GM18951 (cell line): ENCODE data around the gene IRF9.

Experiments
- POLR2A ChIP-seq: IDR thresholded peaks from 4 replicates; pipeline ENCODE4 v1.6.1; 2011; ENCODE audit warnings: mild to moderate bottlenecking; ENCODE audit not compliant: insufficient read length, insufficient read depth; ENCODE audit errors: extremely low read depth
- in situ Hi-C: fragments of 300-500 bp; cut with MboI; formaldehyde crosslinking; loops from one replicate; pipeline ENCODE4 v1.12.0; 2022; ENCODE audit warnings: low sequenced_read_pairs, mixed read lengths, inconsistent platforms; ENCODE audit not compliant: unreplicated experiment

Gene IRF9

DNA sequence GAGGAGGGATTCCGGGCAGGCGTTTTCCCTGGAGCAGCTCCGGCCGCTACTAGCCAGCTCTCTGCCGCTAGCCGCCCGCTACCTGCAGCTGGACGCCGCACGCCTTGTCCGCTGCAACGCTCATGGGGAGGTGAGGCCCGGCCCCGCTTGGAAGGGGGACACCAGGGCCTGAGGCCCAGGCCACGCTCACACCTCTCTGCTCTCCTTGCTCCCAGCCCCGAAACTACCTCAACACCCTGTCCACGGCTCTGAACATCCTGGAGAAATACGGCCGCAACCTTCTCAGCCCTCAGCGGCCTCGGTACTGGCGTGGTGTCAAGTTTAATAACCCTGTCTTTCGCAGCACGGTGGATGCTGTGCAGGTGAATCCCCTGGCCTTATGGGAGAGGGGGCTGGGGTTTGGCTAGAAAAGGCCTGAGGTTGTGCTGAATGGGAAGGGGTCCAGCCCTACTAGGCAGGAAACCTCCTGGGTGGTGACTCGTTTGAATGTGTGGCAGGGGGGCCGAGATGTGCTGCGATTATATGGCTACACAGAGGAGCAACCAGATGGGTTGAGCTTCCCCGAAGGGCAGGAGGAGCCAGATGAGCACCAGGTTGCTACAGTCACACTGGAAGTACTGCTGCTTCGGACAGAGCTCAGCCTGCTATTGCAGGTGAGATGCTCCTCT is 13.2 kb upstream of the IRF9 start:
- no peak for TF ChIP-seq POLR2A
- in situ Hi-C loops: no loop called here

DNA sequence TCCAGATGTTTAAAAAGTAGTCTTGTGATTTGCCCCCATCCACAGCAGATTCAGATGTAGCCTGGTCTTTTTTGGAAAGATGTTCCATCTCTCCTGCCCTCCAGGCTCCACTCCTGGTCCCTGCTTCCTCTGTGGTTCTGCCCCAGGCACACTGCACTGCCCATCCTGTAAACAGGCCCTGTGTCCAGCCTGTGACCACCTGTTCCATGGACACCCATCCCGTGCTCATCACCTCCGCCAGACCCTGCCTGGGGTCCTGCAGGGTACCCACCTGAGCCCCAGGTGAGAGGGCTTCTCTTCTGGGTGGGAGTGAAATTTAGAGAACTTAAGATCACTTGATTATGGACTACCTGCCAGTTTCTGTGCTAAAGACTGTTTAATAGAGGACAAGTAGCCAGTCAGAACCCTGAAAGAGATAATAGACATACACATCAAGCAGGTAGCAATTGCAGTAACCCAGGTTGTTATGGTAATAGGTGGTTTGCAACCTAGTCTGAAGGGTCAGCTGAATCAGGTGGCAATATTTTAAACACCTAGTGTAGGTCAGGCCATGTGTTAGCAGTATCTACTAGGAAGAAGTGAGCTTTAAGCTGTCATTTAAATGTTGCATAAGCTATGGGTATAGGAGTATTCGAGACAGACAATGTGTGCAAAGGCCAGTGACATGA is 11.6 kb upstream of the IRF9 start:
- TF ChIP-seq POLR2A: no peak
- in situ Hi-C loops: no loop called here

DNA sequence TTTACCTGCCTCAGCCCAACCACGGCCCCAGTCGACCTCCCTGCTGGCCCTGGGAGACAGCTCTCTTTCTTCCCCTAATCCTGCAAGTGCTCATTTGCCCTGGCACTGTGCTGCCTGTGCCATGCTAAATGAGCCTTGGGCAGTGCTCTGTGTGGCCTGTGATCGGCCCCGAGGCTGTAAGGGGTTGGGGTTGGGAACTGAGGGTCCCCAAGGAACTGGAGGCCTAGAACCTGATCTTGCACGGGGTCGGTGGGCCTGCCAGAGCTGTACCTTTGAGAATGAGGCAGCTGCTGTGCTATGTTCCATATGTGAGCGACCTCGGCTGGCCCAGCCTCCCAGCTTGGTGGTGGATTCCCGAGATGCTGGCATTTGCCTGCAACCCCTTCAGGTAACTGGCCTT is 11.0 kb upstream of the IRF9 start:
- TF ChIP-seq POLR2A: no peak
- in situ Hi-C loops: no loop called here

DNA sequence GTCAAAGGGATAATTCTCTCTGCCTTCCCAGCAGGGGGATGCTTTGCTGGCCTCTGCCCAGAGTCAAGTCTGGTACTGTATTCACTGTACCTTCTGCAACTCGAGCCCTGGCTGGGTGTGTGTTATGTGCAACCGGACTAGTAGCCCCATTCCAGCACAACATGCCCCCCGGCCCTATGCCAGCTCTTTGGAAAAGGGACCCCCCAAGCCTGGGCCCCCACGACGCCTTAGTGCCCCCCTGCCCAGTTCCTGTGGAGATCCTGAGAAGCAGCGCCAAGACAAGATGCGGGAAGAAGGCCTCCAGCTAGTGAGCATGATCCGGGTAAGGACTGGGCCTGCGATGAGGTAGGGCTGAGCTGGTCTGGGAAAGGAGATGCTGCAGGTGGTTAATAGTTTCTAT is 10.5 kb upstream of the IRF9 start:
- in situ Hi-C loops: no loop called here
- no peak for TF ChIP-seq POLR2A

DNA sequence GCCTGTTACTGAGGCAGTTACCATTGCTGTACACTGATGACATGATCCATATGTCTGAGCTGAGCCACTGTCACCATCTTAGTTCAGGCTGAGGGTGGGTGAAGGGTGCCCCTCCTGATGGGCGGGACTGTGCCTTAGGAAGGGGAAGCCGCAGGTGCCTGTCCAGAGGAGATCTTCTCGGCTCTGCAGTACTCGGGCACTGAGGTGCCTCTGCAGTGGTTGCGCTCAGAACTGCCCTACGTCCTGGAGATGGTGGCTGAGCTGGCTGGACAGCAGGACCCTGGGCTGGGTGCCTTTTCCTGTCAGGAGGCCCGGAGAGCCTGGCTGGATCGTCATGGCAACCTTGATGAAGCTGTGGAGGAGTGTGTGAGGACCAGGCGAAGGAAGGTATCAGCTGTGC is 10.1 kb upstream of the IRF9 start:
- in situ Hi-C loops: no loop called here
- no peak for TF ChIP-seq POLR2A

DNA sequence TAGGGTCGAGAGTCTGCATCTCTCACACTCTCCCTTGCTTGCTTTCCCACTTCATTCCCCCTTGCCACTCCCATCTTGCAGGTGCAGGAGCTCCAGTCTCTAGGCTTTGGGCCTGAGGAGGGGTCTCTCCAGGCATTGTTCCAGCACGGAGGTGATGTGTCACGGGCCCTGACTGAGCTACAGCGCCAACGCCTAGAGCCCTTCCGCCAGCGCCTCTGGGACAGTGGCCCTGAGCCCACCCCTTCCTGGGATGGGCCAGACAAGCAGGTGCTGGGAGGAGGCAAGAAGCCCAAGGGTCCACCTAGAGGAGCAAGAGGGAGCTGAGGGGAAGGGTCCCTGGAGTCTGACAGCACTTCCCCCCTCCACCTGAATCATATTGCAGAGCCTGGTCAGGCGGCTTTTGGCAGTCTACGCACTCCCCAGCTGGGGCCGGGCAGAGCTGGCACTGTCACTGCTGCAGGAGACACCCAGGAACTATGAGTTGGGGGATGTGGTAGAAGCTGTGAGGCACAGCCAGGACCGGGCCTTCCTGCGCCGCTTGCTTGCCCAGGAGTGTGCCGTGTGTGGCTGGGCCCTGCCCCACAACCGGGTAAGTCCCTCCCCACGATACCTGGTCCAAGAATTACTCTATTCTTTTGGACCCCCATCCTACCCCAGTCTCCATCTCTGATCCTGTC is 9.5 kb upstream of the IRF9 start:
- no peak for TF ChIP-seq POLR2A
- in situ Hi-C loops: no loop called here

DNA sequence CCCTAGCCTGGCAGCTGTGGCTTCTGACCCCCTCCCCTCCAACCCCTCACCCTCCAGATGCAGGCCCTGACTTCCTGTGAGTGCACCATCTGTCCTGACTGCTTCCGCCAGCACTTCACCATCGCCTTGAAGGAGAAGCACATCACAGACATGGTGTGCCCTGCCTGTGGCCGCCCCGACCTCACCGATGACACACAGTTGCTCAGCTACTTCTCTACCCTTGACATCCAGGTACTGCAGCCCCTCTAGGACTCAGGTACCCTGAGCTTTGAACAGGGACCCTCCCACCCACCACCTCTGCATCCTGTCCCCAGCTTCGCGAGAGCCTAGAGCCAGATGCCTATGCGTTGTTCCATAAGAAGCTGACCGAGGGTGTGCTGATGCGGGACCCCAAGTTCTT is 6.0 kb upstream of the IRF9 start:
- in situ Hi-C loops: no loop called here
- TF ChIP-seq POLR2A: no peak

DNA sequence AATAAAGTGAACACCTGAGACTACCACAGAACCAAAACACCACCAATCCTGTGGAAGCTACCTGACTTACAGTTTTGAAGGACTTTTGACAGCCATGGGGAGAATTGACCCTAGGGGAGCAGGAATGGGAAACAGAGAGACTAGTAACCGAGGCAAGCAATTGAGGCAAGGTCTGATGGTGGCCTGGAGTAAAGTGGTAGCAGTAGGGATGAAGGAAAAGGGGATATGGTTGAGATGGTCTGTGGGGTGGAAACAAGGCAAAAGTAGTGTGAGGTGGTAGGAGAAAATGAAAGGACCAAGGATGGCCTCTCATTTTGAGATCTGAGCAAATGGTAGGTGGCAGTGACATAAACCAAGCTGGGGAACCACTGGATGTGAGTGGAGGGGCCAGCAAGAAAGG is 4.2 kb upstream of the IRF9 start:
- TF ChIP-seq POLR2A: no peak
- in situ Hi-C loops: no loop called here

DNA sequence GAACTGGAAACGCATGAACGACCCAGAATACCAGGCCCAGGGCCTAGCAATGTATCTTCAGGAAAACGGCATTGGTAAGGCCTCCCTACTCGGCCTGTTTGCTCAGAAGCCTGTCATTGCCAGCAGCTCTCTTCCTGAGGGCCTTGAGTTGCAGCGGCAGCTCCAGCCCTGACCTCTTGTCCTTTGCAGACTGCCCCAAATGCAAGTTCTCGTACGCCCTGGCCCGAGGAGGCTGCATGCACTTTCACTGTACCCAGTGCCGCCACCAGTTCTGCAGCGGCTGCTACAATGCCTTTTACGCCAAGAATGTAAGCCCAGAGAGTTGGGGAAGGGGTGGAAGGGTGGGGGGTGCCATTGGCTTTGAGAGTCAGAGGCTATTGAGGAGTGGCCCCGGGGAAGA is 3.7 kb upstream of the IRF9 start:
- in situ Hi-C loops: no loop called here
- TF ChIP-seq POLR2A: no peak

DNA sequence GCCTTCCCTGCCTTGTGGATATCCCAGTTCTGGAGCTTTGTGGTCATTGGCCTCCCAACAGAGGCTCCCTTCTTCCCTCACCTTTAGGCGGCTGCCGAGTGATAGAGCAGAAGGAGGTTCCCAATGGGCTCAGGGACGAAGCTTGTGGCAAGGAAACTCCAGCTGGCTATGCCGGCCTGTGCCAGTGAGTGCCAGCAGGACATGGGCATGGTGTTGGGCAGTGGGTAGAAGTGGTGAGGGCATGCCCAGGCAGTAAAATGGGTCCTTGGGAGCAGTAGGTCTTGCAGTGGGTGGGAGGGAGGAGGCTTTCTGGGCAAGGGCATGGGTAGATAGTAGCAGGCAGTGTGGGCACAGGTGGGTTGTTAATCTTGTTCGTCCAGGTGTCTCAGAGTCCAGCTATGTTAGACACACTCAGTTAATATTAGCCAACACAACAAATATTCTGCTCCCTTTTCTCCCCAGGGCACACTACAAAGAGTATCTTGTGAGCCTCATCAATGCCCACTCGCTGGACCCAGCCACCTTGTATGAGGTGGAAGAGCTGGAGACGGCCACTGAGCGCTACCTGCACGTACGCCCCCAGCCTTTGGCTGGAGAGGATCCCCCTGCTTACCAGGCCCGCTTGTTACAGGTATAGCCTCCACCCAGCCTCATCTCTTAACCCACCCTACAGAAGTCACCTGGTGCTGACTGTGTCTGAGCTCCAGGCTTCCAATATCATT is 1.1 kb upstream of the IRF9 start:
- in situ Hi-C loops: no loop called here
- no peak for TF ChIP-seq POLR2A

DNA sequence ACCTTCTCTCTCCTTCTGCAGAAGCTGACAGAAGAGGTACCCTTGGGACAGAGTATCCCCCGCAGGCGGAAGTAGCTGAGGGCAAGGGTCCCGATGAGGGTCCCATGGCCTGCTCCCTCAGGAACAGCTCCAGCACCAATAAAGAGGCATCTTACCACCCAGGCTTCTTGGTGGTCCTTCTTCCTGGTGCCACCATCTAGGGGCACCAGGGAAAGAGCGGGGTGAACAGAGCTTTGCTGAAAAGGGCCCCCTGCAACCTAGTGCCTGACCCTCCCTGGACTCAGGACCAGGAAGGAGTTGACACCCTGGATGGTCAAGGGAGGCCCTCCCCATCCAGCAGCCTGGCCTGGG is 591 bp upstream of the IRF9 start:
- in situ Hi-C loops: no loop called here
- TF ChIP-seq POLR2A: no peak

DNA sequence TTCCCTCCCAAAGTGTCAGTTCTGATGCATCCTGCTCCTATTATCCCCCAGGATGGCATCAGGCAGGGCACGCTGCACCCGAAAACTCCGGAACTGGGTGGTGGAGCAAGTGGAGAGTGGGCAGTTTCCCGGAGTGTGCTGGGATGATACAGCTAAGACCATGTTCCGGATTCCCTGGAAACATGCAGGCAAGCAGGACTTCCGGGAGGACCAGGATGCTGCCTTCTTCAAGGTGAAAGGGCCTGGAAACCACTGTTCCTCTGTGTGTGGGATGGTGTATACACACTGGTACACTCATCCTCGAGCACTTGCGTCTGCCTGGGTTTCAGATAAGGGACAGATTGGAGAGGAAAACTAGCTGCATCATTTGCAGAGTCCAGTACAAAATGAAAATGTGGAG is 1.0 kb downstream of the IRF9 start:
- no peak for TF ChIP-seq POLR2A
- in situ Hi-C loops: no loop called here

DNA sequence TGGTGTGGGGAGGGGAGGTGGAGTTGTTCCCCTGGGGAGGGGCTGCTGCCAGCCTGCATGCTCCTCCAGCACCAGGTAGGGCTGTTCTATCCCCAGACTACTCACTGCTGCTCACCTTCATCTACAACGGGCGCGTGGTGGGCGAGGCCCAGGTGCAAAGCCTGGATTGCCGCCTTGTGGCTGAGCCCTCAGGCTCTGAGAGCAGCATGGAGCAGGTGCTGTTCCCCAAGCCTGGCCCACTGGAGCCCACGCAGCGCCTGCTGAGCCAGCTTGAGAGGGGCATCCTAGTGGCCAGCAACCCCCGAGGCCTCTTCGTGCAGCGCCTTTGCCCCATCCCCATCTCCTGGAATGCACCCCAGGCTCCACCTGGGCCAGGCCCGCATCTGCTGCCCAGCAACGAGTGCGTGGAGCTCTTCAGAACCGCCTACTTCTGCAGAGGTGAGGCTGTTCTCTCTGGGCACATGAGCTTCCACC is 3.5 kb downstream of the IRF9 start:
- TF ChIP-seq POLR2A: no peak
- in situ Hi-C loops: no loop called here
